ENCODE data around the gene LETM1.

GRCh38 chr4:1783015-1783414 lies 72.9 kb downstream of the LETM1 start:
- TF ChIP-seq CTCF (IDR thresholded peaks at IDR 0.05; ENCODE audit: extremely low read depth in 1 of 2, insufficient read depth in 1 of 2, low read depth in 1 of 2, low read length in 2 of 2) (no peak), POLR2AphosphoS5 (IDR thresholded peaks at IDR 0.05; ENCODE audit: insufficient read depth, low read depth, low read length) (no peak), MAX (IDR thresholded peaks at IDR 0.05; ENCODE audit: insufficient read depth, insufficient read length) (no peak)

Data from endothelial cell of umbilical vein (primary cell).